MM.1S (cell line): ENCODE results near the gene ALG9.

Experiments used
- DNase-seq: peaks from one replicate; pipeline ENCODE4 v3.0.0-alpha.2; 2015
- H2AFZ ChIP-seq: fragments of 300-600 bp; sonication (generic); 2 replicates; pipeline ENCODE4 v1.6.0; 2016; ENCODE audit warnings: antibody characterized with exemption, low read length
- H3F3A ChIP-seq: fragments of 300-600 bp; sonication (generic); 2 replicates; pipeline ENCODE4 v1.6.1; 2016; ENCODE audit warnings: mild to moderate bottlenecking, antibody characterized with exemption, low read length, moderate library complexity, mixed read lengths; ENCODE audit not compliant: insufficient read depth
- H3K27ac ChIP-seq: fragments of 300-600 bp; sonication (generic); 2 replicates; pipeline ENCODE4 v1.5.1; 2016; ENCODE audit warnings: mild to moderate bottlenecking, low read length
- H3K27me3 ChIP-seq: fragments of 300-600 bp; sonication (generic); replicated peaks from 2 replicates; pipeline ENCODE4 v1.6.0; 2016; ENCODE audit warnings: low read length; ENCODE audit not compliant: insufficient read depth
- H3K36me3 ChIP-seq: fragments of 300-600 bp; sonication (generic); replicated peaks from 2 replicates; pipeline ENCODE4 v1.6.1; 2016; ENCODE audit warnings: mild to moderate bottlenecking, low read length, mixed read lengths; ENCODE audit not compliant: insufficient read depth
- H3K4me1 ChIP-seq: fragments of 300-600 bp; sonication (generic); 2 replicates; pipeline ENCODE4 v1.6.1; 2016; ENCODE audit warnings: low read length, mixed read lengths
- H3K4me2 ChIP-seq: fragments of 300-600 bp; sonication (generic); 2 replicates; pipeline ENCODE4 v1.6.0; 2016; ENCODE audit warnings: low read depth, low read length
- H3K4me3 ChIP-seq: fragments of 300-600 bp; sonication (generic); 2 replicates; pipeline ENCODE4 v1.5.1; 2016; ENCODE audit warnings: low read length, mixed read lengths
- H3K79me2 ChIP-seq: fragments of 300-600 bp; sonication (generic); 2 replicates; pipeline ENCODE4 v1.6.1; 2016; ENCODE audit warnings: mixed run types, low read length, mixed read lengths
- H3K9ac ChIP-seq: fragments of 300-600 bp; sonication (generic); 2 replicates; pipeline ENCODE4 v1.6.1; 2016; ENCODE audit warnings: low read length, mixed read lengths
- H3K9me2 ChIP-seq: fragments of 300-600 bp; sonication (generic); replicated peaks from 2 replicates; pipeline ENCODE4 v1.6.1; 2016; ENCODE audit warnings: mild to moderate bottlenecking, low read length, mixed read lengths; ENCODE audit not compliant: insufficient read depth
- H3K9me3 ChIP-seq: fragments of 300-600 bp; sonication (generic); replicated peaks from 2 replicates; pipeline ENCODE4 v1.6.1; 2016; ENCODE audit warnings: mild to moderate bottlenecking, low read length, mixed read lengths; ENCODE audit not compliant: insufficient read depth
- H4K20me1 ChIP-seq: fragments of 300-600 bp; sonication (generic); 2 replicates; pipeline ENCODE4 v1.6.1; 2016; ENCODE audit warnings: mild to moderate bottlenecking, low read length, moderate library complexity, mixed read lengths; ENCODE audit not compliant: insufficient read depth
- EZH2 ChIP-seq: fragments of 300-600 bp; sonication (generic); optimal IDR thresholded peaks from 2 replicates; pipeline ENCODE3; 2017; ENCODE audit warnings: low read depth, mild to moderate bottlenecking, antibody characterized with exemption, low read length, mixed read lengths
- EZH2phosphoT487 ChIP-seq: fragments of 300-600 bp; sonication (generic); IDR thresholded peaks from 2 replicates; pipeline ENCODE4 v1.6.1; 2018; ENCODE audit warnings: antibody characterized with exemption, low read length
- TF ChIP-seq, protein P1 (sequence below): fragments of 300-600 bp; sonication (generic); IDR thresholded peaks from 2 replicates; pipeline ENCODE4 v1.5.1; 2016; ENCODE audit warnings: antibody characterized with exemption, low read length, mixed read lengths

Gene ALG9

DNA sequence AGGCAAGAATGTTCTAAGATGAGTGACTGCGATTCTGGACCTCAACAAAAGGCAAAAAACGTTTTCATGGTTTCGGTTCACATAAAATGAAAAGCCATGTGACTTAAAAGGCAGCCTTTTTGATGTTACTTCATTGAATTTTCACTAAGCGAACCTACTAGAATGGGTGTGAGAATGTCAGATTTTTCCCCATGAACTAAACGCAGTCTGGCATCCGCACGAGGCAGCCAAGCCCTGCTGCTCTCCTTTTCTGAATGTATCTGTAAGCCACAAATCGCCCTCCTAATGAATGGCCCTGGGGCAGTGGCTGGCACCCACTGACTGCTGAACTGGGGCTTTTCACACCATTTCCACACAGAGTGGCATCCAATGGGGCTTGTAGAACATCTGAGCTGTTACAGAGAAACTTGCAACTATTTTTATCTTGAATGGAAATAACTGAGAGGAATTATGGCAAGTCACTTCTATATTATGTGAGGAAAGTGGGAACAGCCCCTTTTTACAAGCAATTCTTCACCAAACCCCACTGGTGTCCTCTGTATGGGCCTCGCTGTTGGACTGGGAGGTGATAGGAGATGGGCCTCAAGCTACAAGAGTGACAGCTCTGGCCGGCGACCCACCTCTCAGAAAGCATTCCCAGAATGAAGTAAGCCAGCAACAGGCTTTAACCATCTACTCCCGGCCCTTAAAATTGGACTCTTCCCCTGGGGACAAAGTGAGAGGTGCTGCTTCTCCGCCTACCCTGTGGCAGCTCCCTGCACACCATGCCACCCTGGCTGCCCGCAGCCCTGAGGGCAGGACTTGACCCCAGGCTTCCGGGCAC is 134.5 kb downstream of the ALG9 start:
- H3K9me3 ChIP-seq: no peaks in the 10 kb centered on the region
- no peak for DNase-seq
- TF ChIP-seq, protein P1, sequence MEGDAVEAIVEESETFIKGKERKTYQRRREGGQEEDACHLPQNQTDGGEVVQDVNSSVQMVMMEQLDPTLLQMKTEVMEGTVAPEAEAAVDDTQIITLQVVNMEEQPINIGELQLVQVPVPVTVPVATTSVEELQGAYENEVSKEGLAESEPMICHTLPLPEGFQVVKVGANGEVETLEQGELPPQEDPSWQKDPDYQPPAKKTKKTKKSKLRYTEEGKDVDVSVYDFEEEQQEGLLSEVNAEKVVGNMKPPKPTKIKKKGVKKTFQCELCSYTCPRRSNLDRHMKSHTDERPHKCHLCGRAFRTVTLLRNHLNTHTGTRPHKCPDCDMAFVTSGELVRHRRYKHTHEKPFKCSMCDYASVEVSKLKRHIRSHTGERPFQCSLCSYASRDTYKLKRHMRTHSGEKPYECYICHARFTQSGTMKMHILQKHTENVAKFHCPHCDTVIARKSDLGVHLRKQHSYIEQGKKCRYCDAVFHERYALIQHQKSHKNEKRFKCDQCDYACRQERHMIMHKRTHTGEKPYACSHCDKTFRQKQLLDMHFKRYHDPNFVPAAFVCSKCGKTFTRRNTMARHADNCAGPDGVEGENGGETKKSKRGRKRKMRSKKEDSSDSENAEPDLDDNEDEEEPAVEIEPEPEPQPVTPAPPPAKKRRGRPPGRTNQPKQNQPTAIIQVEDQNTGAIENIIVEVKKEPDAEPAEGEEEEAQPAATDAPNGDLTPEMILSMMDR: no peak
- TF ChIP-seq EZH2 (no peak), EZH2phosphoT487 (no peak)
- no peak overlapping the region for H2AFZ ChIP-seq
- H3K27me3 ChIP-seq: no peaks in the 10 kb centered on the region
- no peaks in the 10 kb centered on the region; the same call in 1 of the 2 replicates for H3K36me3 ChIP-seq
- H3K9ac ChIP-seq: no peak overlapping the region
- H3F3A ChIP-seq: no peaks in the 10 kb centered on the region
- H3K4me2 ChIP-seq: no peak overlapping the region
- H3K4me3 ChIP-seq: no peak overlapping the region
- H4K20me1 ChIP-seq: no peaks in the 10 kb centered on the region
- no peaks in the 10 kb centered on the region for H3K79me2 ChIP-seq
- no peaks in the 10 kb centered on the region for H3K4me1 ChIP-seq
- H3K9me2 ChIP-seq: no peaks in the 10 kb centered on the region
- no peak overlapping the region for H3K27ac ChIP-seq
